Glutamatergic neuron (in vitro differentiated cells): ENCODE measurements around the gene NRAS. TPM values are rescaled to one million over a fixed set of nuclear protein-coding genes. Genes with fewer than 3 reads are reported as not detected.

ENCODE experiments used
- DNase-seq: peaks from one replicate; pipeline ENCODE4 v3.0.0; 2022
- H3K27ac Mint-ChIP-seq: one replicate; pipeline ENCODE4 v1.8.0; 2020; ENCODE audit warnings: mild to moderate bottlenecking, mixed read lengths, inconsistent platforms; ENCODE audit not compliant: unreplicated experiment
- H3K27me3 Mint-ChIP-seq: one replicate; pipeline ENCODE4 v1.8.0; 2020; ENCODE audit warnings: mild to moderate bottlenecking, moderate library complexity, mixed read lengths, inconsistent platforms; ENCODE audit not compliant: unreplicated experiment
- H3K36me3 Mint-ChIP-seq: one replicate; pipeline ENCODE4 v1.8.0; 2020; ENCODE audit warnings: mild to moderate bottlenecking, mixed read lengths, inconsistent platforms; ENCODE audit not compliant: unreplicated experiment
- H3K4me1 Mint-ChIP-seq: one replicate; pipeline ENCODE4 v1.8.0; 2020; ENCODE audit warnings: mild to moderate bottlenecking, low read depth, mixed read lengths, inconsistent platforms; ENCODE audit not compliant: unreplicated experiment
- H3K4me3 Mint-ChIP-seq: one replicate; pipeline ENCODE4 v1.8.0; 2020; ENCODE audit warnings: mild to moderate bottlenecking, mixed read lengths, inconsistent platforms; ENCODE audit not compliant: unreplicated experiment
- H3K9me3 Mint-ChIP-seq: one replicate; pipeline ENCODE4 v1.8.0; 2020; ENCODE audit warnings: mild to moderate bottlenecking, moderate library complexity, mixed read lengths, inconsistent platforms; ENCODE audit not compliant: unreplicated experiment
- CTCF ChIP-seq: fragments of 200-600 bp; sonication (generic); IDR thresholded peaks from one replicate; pipeline ENCODE4 v1.5.0; 2021; ENCODE audit not compliant: partially characterized antibody, unreplicated experiment
- total RNA-seq: library from RNA; stranded (reverse); fragmentation: NEBNext Ultra II Directional; extraction: Animal tissue kit (Norgen Biotek cat#: 25700); gene quantifications from one replicate; pipeline ENCODE4 v1.2.1, GENCODE V29; 2021; ENCODE audit not compliant: unreplicated experiment

NRAS gene
- total RNA-seq, 1 donor from 2014 or later = 77.1 TPM

- no peak for TF ChIP-seq CTCF
- Mint-ChIP-seq H3K4me1 (no peaks in the 10 kb centered on the region), H3K36me3 (no peaks in the 10 kb centered on the region), H3K9me3 (peaks cover 2% of the 10 kb centered on the region), H3K27me3 (peaks cover 2% of the 10 kb centered on the region), H3K4me3 (no peak within 1 kb of the TSS), H3K27ac (no peak within 1 kb of the TSS)
- no peak for DNase-seq
Measured at GRCh38 chr1:114695430-114696058, 21.0 kb downstream of the NRAS start, which contains the start of gene AMPD1. Gene AMPD1, minus strand, starts transcription at chr1:114695546. Its CDS starts 75 bp downstream, at chr1:114695471.

- Mint-ChIP-seq H3K9me3 (peaks cover 2% of the 10 kb centered on the region), H3K4me3 (no peak overlapping the region), H3K36me3 (no peaks in the 10 kb centered on the region), H3K27ac (no peak overlapping the region), H3K4me1 (no peaks in the 10 kb centered on the region), H3K27me3 (peaks cover 2% of the 10 kb centered on the region)
- TF ChIP-seq CTCF = no peak
- DNase-seq = no peak
Measured at GRCh38 chr1:114694540-114695310, 21.8 kb downstream of the NRAS start.

GRCh38 chr1:114692947-114693346 lies 23.6 kb downstream of the NRAS start:
- Mint-ChIP-seq H3K9me3 (peaks cover 2% of the 10 kb centered on the region), H3K4me1 (no peaks in the 10 kb centered on the region), H3K27me3 (peaks cover 2% of the 10 kb centered on the region), H3K36me3 (no peaks in the 10 kb centered on the region), H3K4me3 (no peak overlapping the region), H3K27ac (no peak overlapping the region)
- DNase-seq = no peak
- no peak for TF ChIP-seq CTCF

GRCh38 chr1:114691061-114691460 lies 25.5 kb downstream of the NRAS start:
- no peak for DNase-seq
- Mint-ChIP-seq H3K36me3 (no peaks in the 10 kb centered on the region), H3K4me3 (no peak overlapping the region), H3K9me3 (peaks cover 2% of the 10 kb centered on the region), H3K4me1 (no peaks in the 10 kb centered on the region), H3K27me3 (peaks cover 2% of the 10 kb centered on the region), H3K27ac (no peak overlapping the region)
- TF ChIP-seq CTCF = no peak

- no peaks in the 10 kb centered on the region for H3K4me1 Mint-ChIP-seq
- peaks cover 2% of the 10 kb centered on the region for H3K27me3 Mint-ChIP-seq
- no peak for DNase-seq
- H3K9me3 Mint-ChIP-seq = peaks cover 2% of the 10 kb centered on the region
- no peaks in the 10 kb centered on the region for H3K36me3 Mint-ChIP-seq
- H3K4me3 Mint-ChIP-seq = no peak overlapping the region
- H3K27ac Mint-ChIP-seq = no peak overlapping the region
- no peak for TF ChIP-seq CTCF
Measured at GRCh38 chr1:114690148-114690547, 26.4 kb downstream of the NRAS start.
